ENCODE results near the gene NOXO1. TPM values are rescaled to one million over a fixed set of nuclear protein-coding genes. Genes with fewer than 3 reads are reported as not detected.

Gene NOXO1
- total and polyA plus RNA-seq, 7 experiments from 2014 or later, result 0.17 to 1.3 (median 0.76) TPM

DNA sequence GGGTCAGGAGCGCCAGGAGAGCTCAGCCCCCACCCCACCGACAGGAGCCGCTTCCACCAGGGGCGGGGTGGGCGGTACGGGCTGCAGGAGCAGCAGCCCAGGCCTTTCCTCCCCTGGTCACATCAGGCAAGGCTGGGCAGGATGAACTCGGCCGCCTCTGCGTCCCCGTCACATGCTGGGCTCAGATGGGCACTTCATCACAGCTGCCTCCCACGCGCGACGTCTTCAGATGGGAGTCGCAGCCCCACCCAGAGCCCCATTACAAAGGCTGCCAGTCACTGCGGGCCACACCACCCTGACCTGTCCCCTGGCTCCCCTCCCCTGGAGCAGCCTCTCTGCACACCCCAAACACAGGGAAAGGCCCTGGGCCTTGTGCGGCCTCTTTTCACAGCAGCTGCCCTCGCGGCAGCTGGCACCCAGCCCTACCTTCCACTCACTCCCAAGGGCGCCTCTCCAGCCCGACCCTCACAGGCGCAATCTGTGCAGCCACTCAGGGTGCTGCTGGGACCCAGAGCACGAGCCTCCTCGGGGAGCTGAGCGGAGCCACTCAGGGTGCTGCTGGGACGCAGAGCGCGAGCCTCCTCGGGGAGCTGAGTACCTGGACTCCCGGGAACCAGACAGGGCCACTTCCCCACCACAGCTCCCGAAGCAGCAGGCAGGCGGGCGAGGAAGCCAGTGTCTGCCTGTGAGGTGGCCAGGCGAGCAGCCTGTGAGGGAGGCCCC lies 23.7 kb upstream of the NOXO1 start:
- no peaks in the 10 kb centered on the region for H3K27me3 ChIP-seq (ENCODE audit: control insufficient read depth in 2 of 2, insufficient read depth in 2 of 2, low read length in 2 of 2)
- ATAC-seq, result no peak
- no peaks in the 10 kb centered on the region for H3K9me3 Mint-ChIP-seq
- POLR2A ChIA-PET, result interaction anchor here (1.3 to 2.4 kb wide), 4 partner anchors 10 to 150 kb away, joined by 4 to 8 read pairs (median 6); partner anchors contain the start of genes RPS2 and TRAF7
- CTCF ChIA-PET, result interaction anchor here (0.6 to 1.6 kb wide), 2 partner anchors 19 to 150 kb away, joined by 3 to 11 read pairs; partner anchors contain the start of gene TRAF7
- H3K9me3 ChIP-seq (ENCODE audit: control insufficient read depth in 2 of 3, low read length in 3 of 3), result no peaks in the 10 kb centered on the region
- H3K4me3 Mint-ChIP-seq, result peak overlapping the region in 2 of 10 donors; percentile 14 to 21
- no peak overlapping the region for H3K4me3 ChIP-seq (ENCODE audit: low read length)
- no peaks in the 10 kb centered on the region for H3K27me3 Mint-ChIP-seq
- H3K27ac ChIP-seq (ENCODE audit: low read depth, low read length), result no peak overlapping the region
- H3K27ac Mint-ChIP-seq, result no peak overlapping the region
- peaks cover 22 to 42% (median 30%) of the 10 kb centered on the region in 7 donors for H3K4me1 Mint-ChIP-seq
- H3K36me3 ChIP-seq (ENCODE audit: control insufficient read depth in 2 of 3, insufficient read depth in 3 of 3, low read length in 3 of 3), result peaks cover 0 to 37% (median 5%) of the 10 kb centered on the region in 3 experiments
- H3K4me1 ChIP-seq (ENCODE audit: control insufficient read depth in 2 of 2, insufficient read depth in 2 of 2, low read length in 2 of 2), result peaks cover 29 to 31% of the 10 kb centered on the region in 2 donors
- peaks cover 0 to 12% (median 0%) of the 10 kb centered on the region in 5 donors for H3K36me3 Mint-ChIP-seq
- no peak for DNase-seq
- intact Hi-C loops (cut with micrococcal nuclease), result loop anchor here in 1 of 2 donors (5.0 kb wide), 1 partner anchor 42 kb away; the partner anchor contains the start of genes NTHL1 and TSC2

DNA sequence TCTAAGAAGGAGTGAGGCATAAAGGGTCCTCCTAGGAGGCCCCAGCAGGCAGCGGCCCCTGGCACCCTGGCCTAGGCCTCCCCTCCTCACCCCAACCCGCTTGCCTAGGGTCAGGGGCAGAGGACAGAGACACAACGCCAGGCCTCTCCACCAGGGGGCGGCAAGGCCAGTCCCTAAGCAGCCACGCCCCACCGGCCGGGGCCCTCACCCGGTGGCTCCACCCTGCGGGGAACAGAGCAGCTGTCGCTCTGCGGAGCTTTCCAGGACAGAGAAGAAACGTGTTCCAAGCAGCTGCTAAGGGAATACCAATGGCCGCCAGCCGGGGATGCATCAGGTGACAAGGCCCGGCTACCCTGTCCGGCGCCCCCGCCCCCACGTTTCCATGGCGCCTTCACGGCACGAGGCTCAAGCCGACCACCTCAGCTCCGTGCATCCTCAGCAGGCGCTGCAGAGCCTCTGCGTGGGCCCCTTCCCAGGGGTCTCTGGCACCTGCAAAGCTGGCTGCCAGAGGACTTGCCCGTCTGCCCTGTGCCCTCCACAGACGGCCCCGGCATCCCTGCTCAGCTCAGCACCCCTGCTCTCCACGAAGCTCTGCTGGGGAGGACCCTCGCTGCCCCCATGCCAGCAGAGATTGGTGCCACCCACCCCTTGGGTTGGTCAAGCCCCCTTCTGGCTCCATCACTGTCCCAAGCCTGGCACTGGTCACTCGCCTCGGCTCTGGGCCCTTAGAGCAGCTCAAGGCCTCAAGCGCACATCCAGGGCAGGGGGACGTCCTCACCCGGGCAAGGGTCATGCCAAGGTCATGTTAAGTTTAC lies 22.8 kb upstream of the NOXO1 start:
- DNase-seq, result peak; percentile 71 to 91 (median 83)
- H3K9me3 ChIP-seq (ENCODE audit: control insufficient read depth in 2 of 3, low read length in 3 of 3), result no peaks in the 10 kb centered on the region
- H3K4me1 Mint-ChIP-seq, result peaks cover 20 to 41% (median 30%) of the 10 kb centered on the region in 7 donors
- no peaks in the 10 kb centered on the region for H3K27me3 ChIP-seq (ENCODE audit: control insufficient read depth in 2 of 2, insufficient read depth in 2 of 2, low read length in 2 of 2)
- no peak overlapping the region for H3K27ac Mint-ChIP-seq
- peak overlapping the region in 3 of 10 donors; percentile 35 to 66 (median 58) for H3K4me3 Mint-ChIP-seq
- ATAC-seq, result peak; percentile 98
- no peak overlapping the region for H3K4me3 ChIP-seq (ENCODE audit: low read length)
- ChIA-PET CTCF (interaction anchor here (0.6 to 1.7 kb wide), 9 partner anchors 18 to 803 kb away, joined by 3 to 11 read pairs (median 3); partner anchors contain the start of genes GFER, PKD1 and TRAF7), POLR2A (interaction anchor here (0.7 to 2.4 kb wide), 8 partner anchors 9 to 177 kb away, joined by 3 to 8 read pairs (median 4); partner anchors contain the start of genes FAHD1, RAB26, RPS2 and TRAF7)
- peaks cover 0 to 12% (median 0%) of the 10 kb centered on the region in 5 donors for H3K36me3 Mint-ChIP-seq
- intact Hi-C loops (cut with micrococcal nuclease), result no loop called here
- H3K4me1 ChIP-seq (ENCODE audit: control insufficient read depth in 2 of 2, insufficient read depth in 2 of 2, low read length in 2 of 2), result peaks cover 27 to 29% of the 10 kb centered on the region in 2 donors
- peaks cover 0 to 46% (median 5%) of the 10 kb centered on the region in 3 experiments for H3K36me3 ChIP-seq (ENCODE audit: control insufficient read depth in 2 of 3, insufficient read depth in 3 of 3, low read length in 3 of 3)
- H3K27me3 Mint-ChIP-seq, result no peaks in the 10 kb centered on the region
- H3K27ac ChIP-seq (ENCODE audit: low read depth, low read length), result no peak overlapping the region
- H3K9me3 Mint-ChIP-seq, result no peaks in the 10 kb centered on the region

DNA sequence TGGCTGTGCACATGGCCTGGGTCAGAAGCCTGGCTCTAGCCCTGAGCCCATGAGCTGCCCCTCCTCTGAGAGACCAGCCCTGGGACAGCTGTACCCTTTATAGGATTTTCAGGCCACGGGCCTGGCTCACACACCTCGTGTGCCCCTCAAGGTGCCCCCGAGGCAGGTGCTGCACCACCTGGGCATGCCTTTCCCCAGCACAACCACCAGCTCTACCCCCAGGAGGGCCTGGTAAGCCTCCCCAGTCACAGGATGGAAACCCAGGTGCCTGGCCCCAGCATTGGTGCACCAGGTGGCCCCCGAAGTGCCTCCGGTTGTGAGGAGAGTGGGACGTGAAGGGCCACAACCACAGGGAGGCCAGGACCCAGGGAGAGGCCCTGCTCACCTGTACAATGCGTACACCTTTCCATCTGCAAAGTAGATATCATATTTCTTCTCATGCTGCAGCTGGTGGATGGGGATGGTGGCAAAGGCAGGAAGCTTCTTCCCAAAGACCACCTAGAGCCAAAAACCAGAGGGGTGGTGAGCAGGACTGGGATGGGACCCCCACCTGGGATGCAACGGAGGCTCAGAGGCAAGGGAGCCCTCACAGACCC lies 22.1 kb upstream of the NOXO1 start:
- Mint-ChIP-seq H3K4me3 (peak overlapping the region in 1 of 10 donors; percentile 66), H3K36me3 (peaks cover 0 to 10% (median under 1%) of the 10 kb centered on the region in 5 donors), H3K27ac (no peak overlapping the region), H3K4me1 (peaks cover 14 to 35% (median 24%) of the 10 kb centered on the region in 7 donors), H3K9me3 (no peaks in the 10 kb centered on the region), H3K27me3 (no peaks in the 10 kb centered on the region)
- POLR2A ChIA-PET, result interaction anchor here (0.8 to 2.4 kb wide), 5 partner anchors 10 to 176 kb away, joined by 3 to 8 read pairs (median 3); partner anchors contain the start of genes FAHD1, RAB26 and RPS2
- H3K27me3 ChIP-seq (ENCODE audit: control insufficient read depth in 2 of 2, insufficient read depth in 2 of 2, low read length in 2 of 2), result no peaks in the 10 kb centered on the region
- no peak overlapping the region for H3K4me3 ChIP-seq (ENCODE audit: low read length)
- no peaks in the 10 kb centered on the region for H3K9me3 ChIP-seq (ENCODE audit: control insufficient read depth in 2 of 3, low read length in 3 of 3)
- peaks cover 20 to 22% of the 10 kb centered on the region in 2 donors for H3K4me1 ChIP-seq (ENCODE audit: control insufficient read depth in 2 of 2, insufficient read depth in 2 of 2, low read length in 2 of 2)
- H3K36me3 ChIP-seq (ENCODE audit: control insufficient read depth in 2 of 3, insufficient read depth in 3 of 3, low read length in 3 of 3), result peaks cover 0 to 53% (median 5%) of the 10 kb centered on the region in 3 experiments
- intact Hi-C loops (cut with micrococcal nuclease), result no loop called here
- ATAC-seq (no peak), DNase-seq (no peak)
- H3K27ac ChIP-seq (ENCODE audit: low read depth, low read length), result no peak overlapping the region
- CTCF ChIA-PET, result interaction anchor here (0.6 to 1.7 kb wide), 7 partner anchors 133 to 802 kb away, joined by 3 to 11 read pairs (median 3); partner anchors contain the start of genes PKD1 and TRAF7

- Histone ChIP-seq H3K9me3 (ENCODE audit: control insufficient read depth in 2 of 3, low read length in 3 of 3) (no peaks in the 10 kb centered on the region), H3K27me3 (ENCODE audit: control insufficient read depth in 2 of 2, insufficient read depth in 2 of 2, low read length in 2 of 2) (no peaks in the 10 kb centered on the region), H3K4me1 (ENCODE audit: control insufficient read depth in 2 of 2, insufficient read depth in 2 of 2, low read length in 2 of 2) (peaks cover 13 to 15% of the 10 kb centered on the region in 2 donors), H3K27ac (ENCODE audit: low read depth, low read length) (no peak overlapping the region), H3K36me3 (ENCODE audit: control insufficient read depth in 2 of 3, insufficient read depth in 3 of 3, low read length in 3 of 3) (peaks cover 0 to 59% (median 5%) of the 10 kb centered on the region in 3 experiments), H3K4me3 (ENCODE audit: low read length) (no peak overlapping the region)
- Mint-ChIP-seq H3K4me1 (peaks cover 9 to 28% (median 18%) of the 10 kb centered on the region in 7 donors), H3K27ac (no peak overlapping the region), H3K9me3 (no peaks in the 10 kb centered on the region), H3K27me3 (no peaks in the 10 kb centered on the region), H3K36me3 (peaks cover 0 to 9% (median 3%) of the 10 kb centered on the region in 5 donors), H3K4me3 (no peak overlapping the region)
- ATAC-seq, result no peak
- DNase-seq, result no peak
- ChIA-PET POLR2A (interaction anchor here (0.5 to 2.1 kb wide), 6 partner anchors 9 to 606 kb away, joined by 3 to 8 read pairs (median 3); partner anchors contain the start of genes FAHD1 and TRAF7), CTCF (interaction anchor here (0.6 to 1.7 kb wide), 8 partner anchors 135 to 801 kb away, joined by 3 to 11 read pairs (median 3); partner anchors contain the start of gene TRAF7)
- intact Hi-C loops (cut with micrococcal nuclease), result no loop called here
These were observed 21.3 kb upstream of the NOXO1 start for GRCh38 chr16:2002406-2003230.

GRCh38 chr16:2001456-2002355 lies 20.4 kb upstream of the NOXO1 start:
- Mint-ChIP-seq H3K9me3 (no peaks in the 10 kb centered on the region), H3K27me3 (no peaks in the 10 kb centered on the region), H3K36me3 (peaks cover 0 to 9% (median 7%) of the 10 kb centered on the region in 5 donors), H3K4me1 (peaks cover 7 to 22% (median 10%) of the 10 kb centered on the region in 7 donors), H3K27ac (no peak overlapping the region), H3K4me3 (no peak overlapping the region)
- Histone ChIP-seq H3K9me3 (ENCODE audit: control insufficient read depth in 2 of 3, low read length in 3 of 3) (no peaks in the 10 kb centered on the region), H3K27ac (ENCODE audit: low read depth, low read length) (no peak overlapping the region), H3K4me3 (ENCODE audit: low read length) (no peak overlapping the region), H3K4me1 (ENCODE audit: control insufficient read depth in 2 of 2, insufficient read depth in 2 of 2, low read length in 2 of 2) (peaks cover 6 to 12% of the 10 kb centered on the region in 2 donors), H3K27me3 (ENCODE audit: control insufficient read depth in 2 of 2, insufficient read depth in 2 of 2, low read length in 2 of 2) (no peaks in the 10 kb centered on the region), H3K36me3 (ENCODE audit: control insufficient read depth in 2 of 3, insufficient read depth in 3 of 3, low read length in 3 of 3) (peaks cover 0 to 67% (median 5%) of the 10 kb centered on the region in 3 experiments)
- intact Hi-C loops (cut with micrococcal nuclease), result no loop called here
- POLR2A ChIA-PET, result interaction anchor here (0.5 to 1.2 kb wide), 6 partner anchors 8 to 605 kb away, joined by 3 to 8 read pairs (median 3); partner anchors contain the start of genes RPS2 and TRAF7
- DNase-seq (no peak), ATAC-seq (no peak)
- CTCF ChIA-PET, result interaction anchor here (0.6 kb wide), 2 partner anchors 151 to 419 kb away, joined by 3 read pairs; no protein-coding TSS in a partner anchor

All from naive thymus-derived CD4-positive, alpha-beta T cell (primary cell).